ENCODE results near the gene LASP1NB.
A peak's percentile ranks its signal among the peaks of the same experiment; 100 is the strongest.
"Not testable (repeated sequence)": the region's sequence is repeated elsewhere in the genome, so short reads cannot be mapped to it uniquely, and the experiment has no call there.

Gene LASP1NB

DNA sequence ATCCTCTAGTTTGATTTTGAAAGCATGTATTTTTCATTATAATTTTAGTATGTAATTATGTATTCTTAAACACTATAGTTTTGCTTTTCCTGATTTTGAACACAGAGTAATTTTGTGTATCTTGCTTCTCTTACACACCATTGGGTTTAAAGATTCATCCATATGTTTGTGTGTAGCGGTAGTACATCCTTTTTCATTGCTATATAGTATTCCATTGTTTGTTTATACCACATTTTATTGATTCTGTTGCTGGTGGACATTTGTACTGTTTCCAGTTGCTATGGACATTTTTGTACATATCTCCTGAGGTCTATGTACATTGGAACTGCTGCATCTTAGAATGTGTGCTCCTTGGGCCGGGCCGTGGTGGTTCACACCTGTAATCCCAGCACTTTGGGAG, 20.5 kb upstream of the LASP1NB start:
- H3K4me1 Mint-ChIP-seq (ENCODE audit: low read depth), result peaks cover 39% of the 10 kb centered on the region
- H3K27me3 Mint-ChIP-seq (ENCODE audit: low read depth), result no peaks in the 10 kb centered on the region
- ATAC-seq, result no peak
- no peaks in the 10 kb centered on the region for H3K9me3 Mint-ChIP-seq
- peaks cover 19% of the 10 kb centered on the region for H3K36me3 Mint-ChIP-seq (ENCODE audit: insufficient read depth)
- H3K4me3 Mint-ChIP-seq, result no peak overlapping the region
- DNase-seq, result no peak

DNA sequence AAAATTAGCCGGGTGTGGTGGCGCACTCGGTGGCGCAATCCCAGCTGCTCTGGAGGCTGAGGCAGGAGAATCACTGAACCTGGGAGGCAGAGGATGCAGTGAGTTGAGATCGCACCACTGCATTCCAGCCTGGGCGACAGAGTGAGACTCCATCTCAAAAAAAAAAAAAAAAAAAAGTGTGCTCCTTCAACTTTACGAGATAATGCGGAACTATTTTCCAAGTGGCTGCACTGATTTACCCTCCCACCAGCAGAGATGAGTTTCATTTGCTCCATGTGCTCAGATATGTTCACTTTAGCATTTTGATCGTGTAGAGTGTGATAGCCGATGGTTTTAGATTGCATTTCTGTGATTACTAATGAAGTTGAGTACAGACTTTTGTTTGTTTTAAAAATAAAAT, 20.0 kb upstream of the LASP1NB start:
- Mint-ChIP-seq H3K9me3 (no peaks in the 10 kb centered on the region), H3K36me3 (ENCODE audit: insufficient read depth) (peaks cover 20% of the 10 kb centered on the region), H3K4me1 (ENCODE audit: low read depth) (peaks cover 40% of the 10 kb centered on the region), H3K27me3 (ENCODE audit: low read depth) (no peaks in the 10 kb centered on the region), H3K4me3 (no peak overlapping the region)
- no peak for DNase-seq
- ATAC-seq, result no peak

DNA sequence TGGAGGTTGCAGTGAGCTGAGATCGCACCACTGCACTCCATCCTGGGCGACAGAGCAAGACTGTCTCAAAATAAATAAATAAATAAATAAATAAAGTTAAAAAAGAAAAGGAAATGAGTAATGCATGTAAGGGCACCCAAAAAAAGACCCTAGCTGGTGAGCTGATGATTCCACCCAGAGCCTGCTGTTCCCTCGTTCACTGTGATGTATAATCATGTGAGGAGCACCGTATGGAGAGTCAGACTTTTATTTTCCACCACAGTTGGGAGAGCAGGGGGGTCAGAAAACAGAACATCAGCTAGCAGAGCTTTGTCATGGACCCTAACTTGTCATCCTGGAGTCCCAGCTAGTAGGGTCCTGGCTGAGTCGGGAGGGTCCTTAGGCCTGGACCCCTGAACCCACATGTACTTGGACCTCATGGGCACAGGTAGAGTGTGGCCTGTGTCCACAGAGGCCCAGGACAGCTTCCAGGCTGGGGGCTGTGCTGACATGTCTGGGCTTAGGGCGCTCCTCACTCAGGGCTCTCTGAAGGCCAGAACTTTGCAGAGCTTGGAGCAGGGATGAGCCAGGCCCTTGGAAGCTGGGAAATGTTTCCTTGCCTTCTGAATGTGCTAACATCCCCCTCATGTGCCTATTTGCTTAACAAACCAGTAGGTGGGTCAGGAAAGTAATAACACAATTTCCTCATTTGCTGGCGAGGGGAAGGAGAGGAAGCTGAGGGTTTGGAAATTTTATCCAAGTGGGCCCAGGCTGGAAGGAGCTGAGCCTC, 18.8 kb upstream of the LASP1NB start:
- Mint-ChIP-seq H3K9me3 (no peaks in the 10 kb centered on the region), H3K27me3 (ENCODE audit: low read depth) (no peaks in the 10 kb centered on the region), H3K4me1 (ENCODE audit: low read depth) (peaks cover 29% of the 10 kb centered on the region), H3K36me3 (ENCODE audit: insufficient read depth) (peaks cover 22% of the 10 kb centered on the region), H3K4me3 (no peak overlapping the region)
- DNase-seq (no peak), ATAC-seq (no peak)

DNA sequence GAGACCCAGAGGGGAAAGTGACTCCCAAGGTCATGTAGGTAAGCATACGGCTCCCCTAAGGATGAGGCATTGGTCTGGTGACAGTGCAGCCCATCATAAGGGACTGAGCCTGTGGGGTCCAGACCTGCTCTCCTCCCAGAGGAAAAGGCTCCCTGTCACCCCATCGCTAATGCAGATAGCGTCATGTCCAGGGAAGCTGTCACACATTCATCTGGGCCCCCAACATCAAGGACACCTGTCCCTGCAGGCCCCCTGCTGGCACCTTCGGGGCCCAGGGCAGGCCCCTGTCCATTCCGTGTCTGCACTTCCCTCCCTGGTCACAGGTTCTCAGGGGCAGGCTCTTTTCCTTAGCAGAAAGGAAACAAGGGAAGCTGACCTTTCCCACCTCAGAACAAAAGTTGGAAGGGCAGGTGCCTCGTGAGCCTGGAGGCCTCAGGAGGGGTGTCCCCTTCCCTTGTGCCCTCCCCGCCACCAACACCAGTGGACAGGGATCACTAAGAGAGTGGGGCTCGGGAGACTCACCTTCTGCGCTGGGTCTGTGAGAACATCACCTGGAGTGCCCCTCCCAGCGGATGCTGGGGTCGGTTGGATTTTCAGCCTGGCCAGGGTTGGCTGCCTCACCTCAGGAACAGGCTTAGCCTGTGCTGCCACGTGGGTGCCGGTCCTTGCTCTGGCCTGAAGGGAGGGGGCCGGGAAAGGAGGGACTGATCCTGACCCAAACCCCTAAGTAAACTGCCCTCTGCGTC, 17.3 kb upstream of the LASP1NB start:
- no peak for ATAC-seq
- no peak overlapping the region for H3K4me3 Mint-ChIP-seq

DNA sequence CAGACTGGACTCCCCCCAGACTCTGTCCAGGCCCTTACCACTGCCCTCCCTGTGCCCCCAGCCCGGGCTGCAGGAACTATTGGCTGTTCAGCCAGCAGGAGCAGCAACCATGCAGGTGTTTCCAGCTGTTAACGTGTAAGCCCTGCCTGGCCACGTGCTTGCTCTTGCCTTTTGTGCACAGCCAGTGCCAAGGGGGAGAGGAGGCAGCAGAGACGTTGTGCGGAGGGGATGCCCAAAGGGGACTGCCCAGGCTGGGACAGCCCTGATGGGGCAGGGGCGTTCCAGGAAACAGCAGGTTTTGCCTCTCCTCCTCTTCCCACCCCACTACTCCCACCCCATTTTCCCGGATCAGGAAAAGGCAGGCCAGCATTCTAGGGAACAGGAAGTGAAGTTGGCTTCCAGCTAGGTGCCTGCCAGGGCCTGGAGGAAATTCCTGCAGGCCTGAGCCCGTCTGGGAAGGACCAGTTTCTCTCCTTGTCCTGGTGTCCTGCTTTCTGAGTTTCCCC, 16.7 kb upstream of the LASP1NB start:
- no peaks in the 10 kb centered on the region for H3K27me3 Mint-ChIP-seq (ENCODE audit: low read depth)
- ATAC-seq (peak in 1 of 2 donors; percentile 27), DNase-seq (no peak)
- H3K4me1 Mint-ChIP-seq (ENCODE audit: low read depth), result peaks cover 21% of the 10 kb centered on the region
- H3K36me3 Mint-ChIP-seq (ENCODE audit: insufficient read depth), result peaks cover 16% of the 10 kb centered on the region
- no peak overlapping the region for H3K4me3 Mint-ChIP-seq
- H3K9me3 Mint-ChIP-seq, result no peaks in the 10 kb centered on the region

More for the DNA sequence above, 17.3 kb upstream of the LASP1NB start:
- DNase-seq, result no peak
- Mint-ChIP-seq H3K27me3 (ENCODE audit: low read depth) (no peaks in the 10 kb centered on the region), H3K36me3 (ENCODE audit: insufficient read depth) (peaks cover 20% of the 10 kb centered on the region), H3K4me1 (ENCODE audit: low read depth) (peaks cover 25% of the 10 kb centered on the region), H3K9me3 (no peaks in the 10 kb centered on the region)

- Mint-ChIP-seq H3K9me3 (no peaks in the 10 kb centered on the region), H3K4me3 (no peak overlapping the region), H3K27me3 (ENCODE audit: low read depth) (no peaks in the 10 kb centered on the region), H3K4me1 (ENCODE audit: low read depth) (peaks cover 19% of the 10 kb centered on the region), H3K36me3 (ENCODE audit: insufficient read depth) (peaks cover 15% of the 10 kb centered on the region)
- DNase-seq (no peak), ATAC-seq (no peak)
Measured at GRCh38 chr17:38910325-38910724, 15.1 kb upstream of the LASP1NB start.

GRCh38 chr17:38911081-38911730, 14.2 kb upstream of the LASP1NB start:
- no peaks in the 10 kb centered on the region for H3K9me3 Mint-ChIP-seq
- no peak overlapping the region for H3K4me3 Mint-ChIP-seq
- ATAC-seq, result no peak
- peaks cover 13% of the 10 kb centered on the region for H3K4me1 Mint-ChIP-seq (ENCODE audit: low read depth)
- peaks cover 20% of the 10 kb centered on the region for H3K36me3 Mint-ChIP-seq (ENCODE audit: insufficient read depth)
- DNase-seq, result no peak
- no peaks in the 10 kb centered on the region for H3K27me3 Mint-ChIP-seq (ENCODE audit: low read depth)

GRCh38 chr17:38911731-38912081, 13.7 kb upstream of the LASP1NB start:
- Mint-ChIP-seq H3K4me1 (ENCODE audit: low read depth) (peaks cover 12% of the 10 kb centered on the region), H3K36me3 (ENCODE audit: insufficient read depth) (peaks cover 20% of the 10 kb centered on the region)
- ATAC-seq; DNase-seq; H3K27me3 Mint-ChIP-seq (ENCODE audit: low read depth); H3K4me3 Mint-ChIP-seq; H3K9me3 Mint-ChIP-seq: not testable (repeated sequence)

- no peak for ATAC-seq
- DNase-seq, result no peak
- Mint-ChIP-seq H3K27me3 (ENCODE audit: low read depth) (no peaks in the 10 kb centered on the region), H3K4me3 (no peak overlapping the region), H3K4me1 (ENCODE audit: low read depth) (peaks cover 11% of the 10 kb centered on the region), H3K36me3 (ENCODE audit: insufficient read depth) (peaks cover 24% of the 10 kb centered on the region), H3K9me3 (no peaks in the 10 kb centered on the region)
Measured at GRCh38 chr17:38912221-38912813, 13.1 kb upstream of the LASP1NB start.

DNA sequence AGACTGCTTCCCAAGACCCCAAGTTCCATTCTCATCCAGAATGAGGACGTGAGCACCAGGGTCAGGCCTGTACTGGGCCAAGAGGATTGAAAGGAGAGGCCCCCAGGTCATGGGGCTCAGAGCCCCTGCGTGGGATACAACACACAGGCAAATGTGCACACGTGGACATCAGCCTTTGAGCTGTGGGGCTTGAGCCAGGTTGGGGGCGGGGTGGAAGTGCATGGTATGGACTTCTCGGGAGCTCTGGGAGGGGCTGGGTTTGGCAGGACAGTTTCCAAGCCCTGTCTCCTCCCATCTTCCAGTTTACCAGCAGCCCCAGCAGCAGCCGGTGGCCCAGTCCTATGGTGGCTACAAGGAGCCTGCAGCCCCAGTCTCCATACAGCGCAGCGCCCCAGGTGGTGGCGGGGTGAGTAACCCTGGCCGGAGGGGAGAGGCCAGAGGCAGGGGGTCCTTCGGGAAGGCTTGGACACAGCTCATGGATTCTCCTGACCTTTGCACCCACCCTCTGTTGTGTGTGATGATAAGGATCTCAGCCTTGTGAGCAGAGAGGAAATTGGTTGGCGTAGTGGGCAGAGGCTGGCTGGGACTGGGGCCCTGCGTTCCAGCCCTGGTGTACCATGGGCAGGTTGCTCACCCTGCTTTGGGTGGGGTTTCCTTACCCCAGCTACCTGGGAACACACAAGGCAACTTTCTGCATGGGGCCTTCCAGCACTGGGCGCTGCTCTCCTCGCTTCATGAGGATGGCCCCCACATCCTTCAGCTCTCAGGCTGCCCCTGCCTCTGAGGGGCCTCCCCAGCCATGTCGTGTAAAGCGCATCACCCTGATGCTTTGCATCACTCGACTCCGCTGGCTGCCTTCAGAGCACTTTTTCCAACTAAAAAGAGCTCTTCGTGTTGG, 10.4 kb upstream of the LASP1NB start:
- Mint-ChIP-seq H3K27me3 (ENCODE audit: low read depth) (no peaks in the 10 kb centered on the region), H3K4me3 (no peak overlapping the region), H3K9me3 (no peaks in the 10 kb centered on the region), H3K4me1 (ENCODE audit: low read depth) (peaks cover 6% of the 10 kb centered on the region), H3K36me3 (ENCODE audit: insufficient read depth) (peaks cover 30% of the 10 kb centered on the region)
- DNase-seq (no peak), ATAC-seq (no peak)

DNA sequence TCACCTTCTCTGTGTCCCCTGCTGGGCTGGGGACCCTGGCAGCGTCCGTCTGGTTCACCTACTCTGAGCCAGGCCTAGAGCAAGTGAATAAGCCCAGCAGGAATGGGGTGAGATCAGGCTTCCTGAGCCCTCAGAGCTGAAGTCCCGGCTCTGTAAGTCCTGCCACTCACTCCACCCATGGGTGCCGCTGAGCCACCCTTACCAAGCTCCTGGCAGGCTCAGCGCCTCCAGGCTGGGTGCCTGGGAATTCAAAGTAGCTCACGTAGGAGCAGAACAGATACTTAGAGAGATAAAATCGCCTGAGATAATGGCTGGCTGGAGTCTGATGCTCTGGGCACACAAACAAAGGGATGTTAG, 9.8 kb upstream of the LASP1NB start:
- Mint-ChIP-seq H3K27me3 (ENCODE audit: low read depth) (no peaks in the 10 kb centered on the region), H3K4me3 (no peak overlapping the region), H3K4me1 (ENCODE audit: low read depth) (peaks cover 6% of the 10 kb centered on the region), H3K9me3 (no peaks in the 10 kb centered on the region), H3K36me3 (ENCODE audit: insufficient read depth) (peaks cover 32% of the 10 kb centered on the region)
- no peak for DNase-seq
- ATAC-seq, result no peak

DNA sequence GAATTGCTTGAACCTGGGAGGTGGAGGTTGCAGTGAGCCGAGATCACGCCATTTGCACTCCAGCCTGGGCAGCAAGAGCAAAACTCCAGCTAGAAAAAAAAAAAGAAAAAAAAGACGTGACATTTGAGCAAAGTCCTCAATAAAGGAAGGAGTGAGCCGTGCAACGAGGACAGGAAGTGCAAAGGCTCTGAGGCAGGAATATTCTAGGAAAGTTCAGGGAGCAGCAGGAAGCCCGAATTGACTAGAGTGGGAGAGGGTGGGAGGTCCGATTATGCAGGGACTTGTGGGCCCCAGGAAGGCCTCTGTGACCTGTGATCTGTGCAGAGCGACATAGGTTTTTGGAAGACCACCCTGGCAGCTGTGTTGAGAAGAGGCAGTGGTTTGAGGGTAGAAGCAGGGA, 8.6 kb upstream of the LASP1NB start:
- H3K4me3 Mint-ChIP-seq, result no peak overlapping the region
- ATAC-seq (no peak), DNase-seq (no peak)
- H3K27me3 Mint-ChIP-seq (ENCODE audit: low read depth), result no peaks in the 10 kb centered on the region
- peaks cover 9% of the 10 kb centered on the region for H3K4me1 Mint-ChIP-seq (ENCODE audit: low read depth)
- peaks cover 30% of the 10 kb centered on the region for H3K36me3 Mint-ChIP-seq (ENCODE audit: insufficient read depth)
- no peaks in the 10 kb centered on the region for H3K9me3 Mint-ChIP-seq

GRCh38 chr17:38917259-38917658, 8.2 kb upstream of the LASP1NB start:
- no peak for DNase-seq
- Mint-ChIP-seq H3K9me3 (no peaks in the 10 kb centered on the region), H3K36me3 (ENCODE audit: insufficient read depth) (peaks cover 30% of the 10 kb centered on the region), H3K4me1 (ENCODE audit: low read depth) (peaks cover 14% of the 10 kb centered on the region), H3K4me3 (no peak overlapping the region), H3K27me3 (ENCODE audit: low read depth) (no peaks in the 10 kb centered on the region)
- no peak for ATAC-seq

Data from activated T-cell treated with anti-CD3 and anti-CD28 coated beads, Interleukin-2, amount 50 U/mL, for 4 hours (primary cell).